ENCODE results near the gene GOLT1A.

DNA sequence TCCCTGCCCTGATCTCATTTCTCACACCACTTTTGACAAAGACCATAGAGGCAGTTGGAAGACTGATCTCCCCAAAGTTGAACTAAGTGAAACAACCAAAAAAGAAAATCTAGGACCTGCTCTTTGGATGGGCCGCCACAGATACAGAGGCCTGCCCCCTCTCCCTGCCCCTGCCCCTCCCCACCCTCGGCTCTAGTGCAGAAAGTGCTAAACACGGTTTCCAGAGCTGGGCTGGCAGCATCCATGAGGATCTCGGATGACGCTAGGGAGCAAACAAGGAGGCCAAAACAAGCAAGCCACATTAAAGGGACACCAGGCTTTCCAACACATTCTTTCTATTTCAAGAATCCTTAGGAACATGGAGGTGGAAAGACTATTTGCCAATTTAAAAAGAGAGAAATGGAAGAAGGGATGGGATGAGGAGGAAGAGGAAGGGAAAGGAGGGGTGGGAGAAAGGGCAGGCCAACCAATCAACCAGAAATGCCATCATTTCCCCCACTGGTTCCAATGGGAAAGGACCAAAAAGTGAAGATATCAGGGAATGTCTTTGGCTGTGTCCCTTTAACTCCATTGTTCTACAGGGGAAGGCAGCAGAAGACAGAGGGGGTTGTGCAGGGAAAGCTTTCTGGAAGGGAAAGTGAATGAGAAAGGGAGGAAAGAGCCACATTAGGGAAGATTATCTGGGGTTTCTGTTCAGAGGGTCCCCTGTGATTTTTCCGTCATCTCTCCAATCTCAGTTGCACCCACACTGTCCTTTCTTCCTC is 38.3 kb upstream of the GOLT1A start:
- TF ChIP-seq CTCF (IDR thresholded peaks at IDR 0.05) (no peak), ZFX (IDR thresholded peaks at IDR 0.05; ENCODE audit: borderline replicate concordance) (no peak)

Measured in 22Rv1 (cell line).